IPS DF 6.9 (cell line): ENCODE data around the gene UGT2B28.
"Not testable (repeated sequence)": the region's sequence is repeated elsewhere in the genome, so short reads cannot be mapped to it uniquely, and the experiment has no call there.

Experiments used
- DNase-seq: peaks from one replicate; pipeline ENCODE4 v3.0.0-alpha.2; 2013; ENCODE audit warnings: low read depth, low spot score
- H3K27ac ChIP-seq: one replicate; pipeline ENCODE4 v1.5.1; 2013; ENCODE audit warnings: low read length, control low read depth
- H3K27me3 ChIP-seq: 2 replicates; pipeline ENCODE4 v1.6.1; 2013; ENCODE audit warnings: mild to moderate bottlenecking, low read length; ENCODE audit not compliant: control insufficient read depth, insufficient read depth
- H3K36me3 ChIP-seq: 2 replicates; pipeline ENCODE4 v1.6.1; 2013; ENCODE audit warnings: low read length; ENCODE audit not compliant: control insufficient read depth, insufficient read depth
- H3K4me1 ChIP-seq: 2 replicates; pipeline ENCODE4 v1.6.1; 2013; ENCODE audit warnings: low read length; ENCODE audit not compliant: control insufficient read depth, insufficient read depth
- H3K4me3 ChIP-seq: 2 replicates; pipeline ENCODE4 v1.5.1; 2013; ENCODE audit warnings: mild to moderate bottlenecking, low read length
- H3K9me3 ChIP-seq: 2 replicates; pipeline ENCODE4 v1.6.1; 2013; ENCODE audit warnings: low read length, inconsistent platforms; ENCODE audit not compliant: control insufficient read depth, insufficient read depth
- WGBS: extraction: QIAGEN DNeasy Blood & Tissue Kit; methylation state at CpG from one replicate; pipeline ENCODE4 v1.1.7; 2013; ENCODE audit warnings: mixed read lengths, missing lambda C conversion rate; ENCODE audit not compliant: insufficient read length, insufficient coverage; 5-methylcytosine and 5-hydroxymethylcytosine counted together

Gene UGT2B28

DNA sequence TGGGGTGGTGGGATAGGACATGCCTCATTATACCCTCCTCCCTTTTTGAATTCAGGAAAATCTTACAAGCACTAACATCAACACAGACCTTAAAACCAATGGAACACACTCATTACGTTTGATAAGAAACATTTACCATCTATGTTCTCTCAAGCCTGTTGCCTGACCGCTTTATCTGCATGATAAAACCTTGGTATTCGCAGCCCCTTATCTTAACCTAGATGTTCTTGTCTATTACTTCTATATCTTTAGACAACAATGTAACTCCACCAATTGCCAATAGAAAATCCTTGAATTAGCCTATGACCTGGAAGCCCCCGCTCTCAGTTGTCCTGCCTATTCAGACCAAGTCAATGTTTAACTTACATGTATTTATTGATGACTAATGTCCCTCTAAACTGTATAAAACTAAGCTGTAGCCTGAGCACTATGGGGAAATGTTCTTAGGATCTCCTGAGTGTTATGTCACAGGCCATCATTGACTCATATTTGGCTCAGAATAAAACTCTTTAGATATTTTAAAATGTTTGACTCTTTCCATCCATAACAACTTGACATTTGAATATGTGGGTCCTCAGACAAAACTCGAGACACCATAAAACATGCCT is 28.3 kb downstream of the UGT2B28 start:
- WGBS = no CpG with 5 or more reads among the region's 5 CpGs
- not testable (repeated sequence) for DNase-seq

GRCh38 chr4:69309549-69310076 is 29.3 kb downstream of the UGT2B28 start:
- no CpG with 5 or more reads among the region's 5 CpGs for WGBS
- not testable (repeated sequence) for H3K4me3 ChIP-seq

More for the DNA sequence above, 28.3 kb downstream of the UGT2B28 start:
- not testable (repeated sequence) for H3K36me3 ChIP-seq, H3K4me1 ChIP-seq, H3K4me3 ChIP-seq, H3K27me3 ChIP-seq, H3K9me3 ChIP-seq, H3K27ac ChIP-seq

DNA sequence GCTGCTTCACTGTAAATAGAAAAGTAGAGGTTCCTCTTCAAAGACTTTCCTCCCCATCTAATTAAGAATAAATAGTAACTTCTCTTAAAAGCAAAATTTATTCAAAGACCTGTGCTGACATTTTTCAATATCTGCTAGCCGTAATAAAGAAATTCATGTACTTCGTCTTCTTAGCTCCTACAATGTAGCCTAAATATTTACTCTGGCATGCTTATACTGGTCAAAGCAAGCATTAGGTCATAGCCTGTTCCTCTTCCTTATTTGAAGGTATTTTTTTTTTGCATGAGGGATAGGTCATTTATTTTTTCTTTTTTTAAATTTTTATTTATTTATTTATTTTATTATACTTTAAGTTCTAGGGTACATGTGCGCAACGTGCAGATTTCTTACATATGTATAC is 30.0 kb downstream of the UGT2B28 start:
- not testable (repeated sequence) for H3K9me3 ChIP-seq, H3K4me3 ChIP-seq, H3K27ac ChIP-seq, DNase-seq, H3K36me3 ChIP-seq, H3K4me1 ChIP-seq, H3K27me3 ChIP-seq
- no CpG with 5 or more reads among the region's 4 CpGs for WGBS

More at GRCh38 chr4:69309549-69310076, 29.3 kb downstream of the UGT2B28 start:
- not testable (repeated sequence) for H3K27ac ChIP-seq, H3K4me1 ChIP-seq, H3K36me3 ChIP-seq, H3K9me3 ChIP-seq, DNase-seq, H3K27me3 ChIP-seq

DNA sequence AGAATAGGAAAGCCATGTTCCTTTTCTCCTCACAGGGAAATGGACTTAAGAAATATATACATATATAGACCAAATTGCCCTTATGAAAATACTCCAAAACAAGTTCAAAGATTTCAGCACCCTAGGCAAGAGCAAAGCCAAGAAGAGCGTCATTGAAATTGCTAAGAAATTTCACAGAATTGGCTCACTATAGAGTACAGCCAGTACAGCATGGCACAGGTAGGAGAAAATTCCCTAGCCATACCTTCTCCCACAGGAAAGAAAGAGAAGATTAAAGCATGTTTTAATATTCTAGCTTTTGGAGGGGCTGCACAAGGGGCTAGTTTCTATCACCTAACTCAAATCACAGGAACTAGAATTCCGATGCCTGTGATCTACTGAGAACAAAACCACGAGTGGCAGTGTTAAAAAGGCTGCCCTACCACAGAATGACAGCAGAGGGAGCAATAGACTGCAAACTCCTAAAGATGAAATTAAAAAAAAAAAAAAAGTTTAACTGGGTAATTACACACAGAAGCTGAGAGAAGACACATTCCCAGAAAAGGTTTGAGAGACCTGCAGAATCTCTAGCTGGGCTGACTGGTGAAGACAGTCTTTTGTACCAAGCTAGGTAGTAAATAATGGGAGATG is 37.5 kb downstream of the UGT2B28 start:
- no CpG with 5 or more reads among the region's 3 CpGs for WGBS
- H3K36me3 ChIP-seq, H3K27ac ChIP-seq, DNase-seq, H3K27me3 ChIP-seq, H3K4me3 ChIP-seq, H3K9me3 ChIP-seq, H3K4me1 ChIP-seq: not testable (repeated sequence)

GRCh38 chr4:69321153-69321729 is 41.0 kb downstream of the UGT2B28 start:
- WGBS = no CpG with 5 or more reads among the region's 2 CpGs
- no peaks in the 10 kb centered on the region for H3K36me3 ChIP-seq
- no peak overlapping the region for H3K27ac ChIP-seq
- H3K4me1 ChIP-seq = no peaks in the 10 kb centered on the region
- DNase-seq = no peak
- H3K4me3 ChIP-seq = no peak overlapping the region
- H3K27me3 ChIP-seq = no peaks in the 10 kb centered on the region
- H3K9me3 ChIP-seq = no peaks in the 10 kb centered on the region

DNA sequence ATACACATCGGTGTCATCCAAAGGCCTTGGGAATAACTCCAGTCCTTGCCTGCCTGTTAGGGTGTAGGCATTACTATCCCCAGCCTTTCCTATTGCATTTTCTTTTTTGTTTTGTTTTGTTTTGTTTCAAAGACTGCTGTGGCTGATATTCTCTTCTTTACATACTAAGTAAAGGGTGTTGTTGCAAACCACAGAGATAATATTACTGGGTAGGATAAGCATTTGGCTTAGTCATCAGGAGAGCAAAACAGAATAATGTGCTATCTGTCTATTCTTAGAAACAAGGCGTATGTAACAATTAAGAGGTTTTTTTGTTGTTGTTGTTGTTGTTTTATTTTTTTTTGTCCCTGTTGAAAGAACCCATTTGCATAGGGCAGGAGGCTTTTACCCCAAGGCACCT is 41.8 kb downstream of the UGT2B28 start:
- no peaks in the 10 kb centered on the region for H3K9me3 ChIP-seq
- DNase-seq = no peak
- WGBS = no CpG with 5 or more reads among the region's 2 CpGs
- no peak overlapping the region for H3K27ac ChIP-seq
- H3K27me3 ChIP-seq = no peaks in the 10 kb centered on the region
- H3K4me1 ChIP-seq = no peaks in the 10 kb centered on the region
- H3K36me3 ChIP-seq = no peaks in the 10 kb centered on the region
- H3K4me3 ChIP-seq = no peak overlapping the region

DNA sequence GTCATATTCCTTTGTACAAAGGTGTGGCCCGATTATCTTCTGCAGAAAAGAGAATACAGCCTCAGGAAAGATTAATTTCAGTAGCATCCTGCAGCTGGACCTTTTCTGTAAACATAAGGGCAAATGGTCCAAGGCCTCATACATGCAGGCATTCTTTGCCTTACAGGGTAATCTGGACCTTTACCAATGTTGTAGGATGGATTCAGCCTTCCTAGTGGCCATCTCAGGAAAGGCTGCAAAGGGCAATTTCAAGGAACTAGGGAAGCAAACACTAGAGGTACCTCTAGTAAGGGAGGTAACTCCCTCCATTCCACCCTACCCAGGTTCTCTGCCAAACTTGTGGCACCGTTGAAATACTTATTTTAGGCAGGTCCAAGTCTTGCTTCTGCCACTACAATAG is 43.0 kb downstream of the UGT2B28 start:
- no CpG with 5 or more reads among the region's 2 CpGs for WGBS
- Histone ChIP-seq H3K9me3 (no peaks in the 10 kb centered on the region), H3K36me3 (no peaks in the 10 kb centered on the region), H3K4me1 (no peaks in the 10 kb centered on the region), H3K27me3 (no peaks in the 10 kb centered on the region), H3K27ac (no peak overlapping the region), H3K4me3 (no peak overlapping the region)
- no peak for DNase-seq

DNA sequence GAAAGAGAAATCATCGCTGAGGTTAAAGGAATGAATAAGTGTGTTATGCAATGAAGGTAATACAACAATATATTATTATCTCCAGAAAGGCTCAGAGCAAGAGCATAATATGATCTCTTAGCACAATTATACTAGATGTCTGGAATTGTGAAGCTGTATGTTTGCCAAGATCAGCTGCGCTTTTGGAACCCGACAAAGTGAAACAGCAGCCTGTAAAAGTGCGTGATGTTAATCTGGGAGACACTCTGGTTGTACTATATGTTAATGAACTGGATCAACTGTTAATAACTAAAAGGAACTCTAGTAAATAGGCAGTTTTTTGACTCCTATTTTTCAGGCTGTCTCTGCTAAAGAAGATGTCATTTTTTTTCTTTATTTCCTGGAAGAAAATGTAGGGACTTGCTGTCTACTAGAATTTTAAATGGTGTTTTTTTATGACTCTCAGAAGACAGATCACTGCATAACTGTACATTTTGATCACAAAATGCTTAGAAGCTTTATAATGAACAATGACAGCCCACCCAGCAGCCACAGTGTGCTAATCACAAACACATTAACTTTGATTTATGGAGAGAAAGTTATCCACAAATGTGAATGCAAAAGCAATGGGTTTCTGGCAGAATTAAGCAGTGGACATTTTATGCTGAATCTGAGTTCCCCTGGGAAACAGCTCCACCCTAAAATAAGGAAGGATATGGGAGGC is 50.2 kb downstream of the UGT2B28 start:
- no peaks in the 10 kb centered on the region for H3K4me1 ChIP-seq
- H3K9me3 ChIP-seq = no peaks in the 10 kb centered on the region
- no peak for DNase-seq
- no peak overlapping the region for H3K4me3 ChIP-seq
- H3K27ac ChIP-seq = no peak overlapping the region
- H3K27me3 ChIP-seq = no peaks in the 10 kb centered on the region
- no peaks in the 10 kb centered on the region for H3K36me3 ChIP-seq
- no CpG with 5 or more reads among the region's 4 CpGs for WGBS

- H3K4me1 ChIP-seq, H3K36me3 ChIP-seq, H3K4me3 ChIP-seq, DNase-seq, H3K27me3 ChIP-seq, H3K9me3 ChIP-seq, H3K27ac ChIP-seq: not testable (repeated sequence)
- WGBS = no CpG with 5 or more reads among the region's 2 CpGs
Observed at GRCh38 chr4:69331304-69331703, 51.0 kb downstream of the UGT2B28 start.

GRCh38 chr4:69335485-69335884 is 55.2 kb downstream of the UGT2B28 start:
- DNase-seq, H3K9me3 ChIP-seq: not testable (repeated sequence)

More at GRCh38 chr4:69335485-69335884, 55.2 kb downstream of the UGT2B28 start:
- H3K27ac ChIP-seq, H3K27me3 ChIP-seq, H3K36me3 ChIP-seq, H3K4me1 ChIP-seq, H3K4me3 ChIP-seq: not testable (repeated sequence)
